ENCODE data around the gene GALNTL6. TPM values are rescaled to one million over a fixed set of nuclear protein-coding genes. Genes with fewer than 3 reads are reported as not detected.

The GALNTL6 gene
- total and polyA plus RNA-seq, 2 donors (not counting 3 experiments of a cell fraction or from before 2014, with no cell fraction given) = not detected

GRCh38 chr4:172721659-172722058, 908.5 kb downstream of the GALNTL6 start:
- H3K79me2 ChIP-seq (ENCODE audit: control insufficient read depth, insufficient read depth, low read length) = no peaks in the 10 kb centered on the region
- intact Hi-C loops (cut with micrococcal nuclease) = no loop called here
- no peaks in the 10 kb centered on the region for H3K4me1 ChIP-seq (ENCODE audit: control insufficient read depth, extremely low read depth, insufficient read depth, low read length)
- no peaks in the 10 kb centered on the region for H3K36me3 ChIP-seq (ENCODE audit: control insufficient read depth in 2 of 2, extremely low read depth in 1 of 2, insufficient read depth in 2 of 2, low read length in 2 of 2)
- H3K4me3 ChIP-seq (replicated peaks in 1 of 3; ENCODE audit: insufficient read depth in 1 of 3, low read depth in 1 of 3, low read length in 3 of 3) = no peak overlapping the region
- H2AFZ ChIP-seq (ENCODE audit: low read depth, low read length) = no peak overlapping the region
- no peaks in the 10 kb centered on the region for H3K9me3 ChIP-seq (replicated peaks; ENCODE audit: control insufficient read depth, insufficient read depth, low read length)
- ChIA-PET CTCF (no interaction called here), POLR2A (no interaction called here)
- no peak overlapping the region for H3K4me2 ChIP-seq (ENCODE audit: insufficient read depth, low read length)
- H4K20me1 ChIP-seq (replicated peaks; ENCODE audit: control insufficient read depth, extremely low read depth, insufficient read depth, low read length) = no peaks in the 10 kb centered on the region
- BruUV-seq (replicated peaks) = no TSS peak
- FAIRE-seq (no peak), DNase-seq (ENCODE audit: low read depth, low spot score) (no peak)
- H3K9me1 ChIP-seq (replicated peaks; ENCODE audit: control insufficient read depth, extremely low read depth, insufficient read depth, low read length) = no peaks in the 10 kb centered on the region
- no peak overlapping the region for H3K27ac ChIP-seq (ENCODE audit: insufficient read depth, low read depth, low read length)
- H3K27me3 ChIP-seq (ENCODE audit: control insufficient read depth in 2 of 2, insufficient read depth in 2 of 2, low read length in 2 of 2) = no peaks in the 10 kb centered on the region
- no peak overlapping the region for H3K9ac ChIP-seq (replicated peaks; ENCODE audit: extremely low read depth, insufficient read depth, low read length)
- dilution Hi-C loops (cut with MboI; ENCODE audit: extremely low pct_ligation_motif_present, low sequenced_read_pairs) = no loop called here
- TF ChIP-seq MYC (IDR thresholded peaks at IDR 0.05; ENCODE audit: low read depth, low read length) (no peak), MAX (IDR thresholded peaks at IDR 0.05; ENCODE audit: insufficient read depth, insufficient read length) (no peak), CTCF (IDR thresholded peaks at IDR 0.05; ENCODE audit: extremely low read depth in 1 of 2, insufficient read depth in 1 of 2, low read depth in 1 of 2, low read length in 2 of 2) (no peak), GATA2 (IDR thresholded peaks at IDR 0.05; ENCODE audit: insufficient read depth, insufficient read length, low read depth, low read length) (no peak), FOS (IDR thresholded peaks at IDR 0.05; ENCODE audit: borderline replicate concordance, insufficient read depth, low read length) (no peak), POLR2A (IDR thresholded peaks at IDR 0.05; ENCODE audit: low read depth, low read length) (no peak), EZH2 (IDR thresholded peaks at IDR 0.05; ENCODE audit: borderline replicate concordance, low read depth, low read length, severe bottlenecking) (no peak)

Data from endothelial cell of umbilical vein (primary cell).